DMS53 treated with DMSO at 0.1 percent for 48 hours (cell line): ENCODE results near the gene SLCO1A2.
A peak's percentile ranks its signal among the peaks of the same experiment; 100 is the strongest.
"Not testable (repeated sequence)": the region's sequence is repeated elsewhere in the genome, so short reads cannot be mapped to it uniquely, and the experiment has no call there.

ENCODE experiments used
- DNase-seq: peaks from one replicate; lab custom pipeline; 2025; ENCODE audit not compliant: unreplicated experiment; lab: John Stamatoyannopoulos, UW

The SLCO1A2 gene

GRCh38 chr12:21334771-21335325 is at the start of gene SLCO1A2:
SLCO1A2 (minus strand) TSS chr12:21334917; CDS start chr12:21334647, 270 bp downstream.
- DNase-seq: no peak

DNA sequence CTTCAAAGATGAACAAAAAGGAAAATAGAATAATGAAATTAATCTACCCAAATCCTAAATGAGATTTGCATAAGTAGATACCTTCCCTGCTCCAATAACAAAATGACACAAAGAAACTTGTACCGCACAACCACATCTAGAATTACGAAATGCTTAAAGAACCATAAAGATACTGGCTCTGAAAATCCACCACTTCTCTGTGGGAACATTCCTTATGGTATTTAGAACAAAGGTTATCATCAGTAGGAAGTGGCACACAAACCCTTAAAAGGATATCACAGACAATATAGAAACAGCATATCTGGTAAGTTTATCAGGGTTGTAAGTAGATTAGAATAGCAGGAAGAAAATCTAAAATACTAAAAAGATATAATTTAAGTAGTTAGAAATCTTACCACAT is 49.5 kb upstream of the SLCO1A2 start:
- no peak for DNase-seq

DNA sequence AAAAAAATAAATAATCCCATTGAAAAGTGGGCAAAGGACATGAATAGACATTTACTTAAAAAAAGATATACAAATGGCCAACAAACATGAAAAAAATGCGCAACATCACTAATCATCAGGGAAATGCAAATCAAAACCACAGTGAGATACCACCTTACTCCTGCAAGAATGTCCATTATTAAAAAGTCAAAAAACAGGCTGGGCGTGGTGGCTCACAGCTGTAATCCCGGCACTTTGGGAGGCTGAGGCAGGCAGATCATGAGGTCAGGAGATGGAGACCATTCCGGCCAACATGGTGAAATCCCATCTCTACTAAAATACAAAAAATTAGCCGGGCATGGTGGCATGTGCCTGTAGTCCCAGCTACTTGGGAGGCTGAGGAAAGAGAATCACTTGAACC is 46.6 kb upstream of the SLCO1A2 start:
- DNase-seq: not testable (repeated sequence)

DNA sequence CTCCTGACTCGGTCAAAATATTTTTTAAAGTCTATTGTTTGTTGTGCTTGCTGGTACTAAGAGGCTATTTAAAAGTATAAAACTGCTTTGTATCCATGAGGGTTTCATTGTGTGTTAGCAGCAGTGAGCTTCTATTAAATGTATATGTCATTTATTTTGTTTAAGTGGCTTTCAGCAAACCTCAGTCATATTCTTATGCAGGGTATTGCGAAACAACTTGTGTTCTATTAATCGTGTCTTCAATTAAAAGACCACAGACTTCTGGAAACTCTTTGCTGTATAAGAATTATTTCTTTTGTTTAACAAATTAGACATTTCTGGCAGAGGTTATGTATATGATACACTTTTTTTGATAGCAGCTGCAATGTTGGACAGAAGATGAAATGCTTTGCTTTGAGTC is 44.5 kb upstream of the SLCO1A2 start:
- DNase-seq: no peak

DNA sequence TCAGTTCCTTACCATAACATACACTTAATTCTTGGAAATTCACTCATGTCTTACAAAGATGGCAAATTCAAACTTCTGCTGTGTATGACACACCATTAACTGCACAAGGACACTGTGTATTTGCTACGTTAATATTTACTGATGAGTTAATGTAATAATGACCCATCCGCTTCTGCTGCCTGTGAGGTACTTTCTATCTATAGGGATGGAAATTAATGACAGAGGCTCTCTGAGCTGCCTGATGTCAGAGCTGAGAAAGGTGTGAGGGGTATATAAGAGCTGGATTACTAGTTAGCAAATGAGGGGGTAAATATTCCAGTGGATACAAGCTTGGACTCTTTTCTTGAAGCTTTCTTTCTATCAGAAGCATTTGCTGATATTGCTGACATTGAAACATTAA is 37.9 kb upstream of the SLCO1A2 start, which contains the start of gene IAPP:
Gene IAPP (plus strand): TSS at position 301 of the 400 bp plus-strand sequence. CDS start 450 bp downstream, outside the sequence.
- DNase-seq: no peak

DNA sequence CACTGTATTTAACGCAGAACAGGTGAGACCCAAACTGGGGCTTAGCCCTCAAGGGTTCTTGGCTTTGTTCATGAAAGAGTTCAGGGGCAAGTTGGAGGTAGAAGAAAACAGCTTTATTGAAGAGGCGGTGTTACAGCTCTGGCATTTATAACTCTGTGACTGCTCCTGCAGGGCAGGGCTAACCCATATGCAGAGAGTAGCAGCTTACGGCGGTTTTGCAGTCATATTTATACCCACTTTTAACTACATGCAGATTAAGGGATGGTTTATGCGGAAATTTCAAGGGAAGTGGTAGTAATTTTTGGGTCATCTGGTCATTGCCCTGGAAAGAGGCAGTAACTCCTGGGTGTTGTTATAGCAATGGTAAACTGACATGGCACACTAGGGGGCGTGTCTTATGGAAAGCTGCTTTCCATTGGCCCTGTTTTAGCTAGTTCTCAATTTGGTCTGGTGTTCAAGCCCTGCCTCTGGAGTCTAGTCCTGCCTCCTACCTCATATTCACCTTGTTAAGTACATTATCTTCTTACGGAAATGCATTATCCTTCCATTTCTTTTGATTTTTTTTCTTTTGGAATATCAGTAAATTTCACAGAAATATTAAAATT is 36.2 kb upstream of the SLCO1A2 start:
- no peak for DNase-seq

GRCh38 chr12:21369141-21369980 is 34.6 kb upstream of the SLCO1A2 start:
- no peak for DNase-seq

- DNase-seq: not testable (repeated sequence)
Observed at GRCh38 chr12:21360632-21361031, 25.9 kb upstream of the SLCO1A2 start.

DNA sequence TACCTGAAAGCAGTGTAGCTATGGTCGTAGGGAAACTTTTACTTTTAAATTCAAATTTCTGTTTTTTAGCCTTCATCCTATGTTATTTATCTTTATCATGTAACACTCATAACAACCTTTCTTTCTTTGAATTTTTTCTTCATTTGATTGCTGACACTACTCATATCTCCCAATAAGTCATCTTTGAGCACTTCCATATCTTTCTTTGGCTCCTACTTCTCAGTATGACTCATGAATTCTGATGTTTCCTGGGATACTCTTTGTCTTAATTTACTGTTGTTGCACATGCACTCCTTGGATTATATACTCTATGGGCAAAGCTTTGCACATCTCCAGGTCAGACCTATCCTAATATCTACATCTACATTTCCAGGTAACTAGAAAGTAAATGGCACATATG is 19.9 kb upstream of the SLCO1A2 start:
- DNase-seq: no peak

DNA sequence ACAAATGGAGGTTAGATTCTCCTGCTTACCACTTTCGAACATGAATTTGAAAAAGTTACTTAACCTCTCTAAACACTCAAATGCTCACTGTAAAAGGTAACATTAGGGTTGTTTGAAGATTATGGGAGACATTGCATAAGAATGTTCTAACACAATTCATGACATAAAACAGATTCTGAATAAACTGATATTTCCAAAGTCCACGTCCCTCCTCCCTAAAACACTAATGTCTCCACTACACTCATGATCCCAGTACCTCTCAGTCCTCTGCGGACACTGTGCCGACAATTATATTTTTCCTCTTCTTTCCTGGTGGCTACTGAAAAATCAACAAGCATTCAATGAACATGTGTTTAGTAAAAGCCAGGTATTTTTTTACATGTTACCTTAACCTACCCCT is 19.2 kb upstream of the SLCO1A2 start:
- no peak for DNase-seq

GRCh38 chr12:21353487-21353886 is 18.8 kb upstream of the SLCO1A2 start:
- DNase-seq: no peak

GRCh38 chr12:21350975-21351374 is 16.3 kb upstream of the SLCO1A2 start:
- peak; percentile 68 for DNase-seq

DNA sequence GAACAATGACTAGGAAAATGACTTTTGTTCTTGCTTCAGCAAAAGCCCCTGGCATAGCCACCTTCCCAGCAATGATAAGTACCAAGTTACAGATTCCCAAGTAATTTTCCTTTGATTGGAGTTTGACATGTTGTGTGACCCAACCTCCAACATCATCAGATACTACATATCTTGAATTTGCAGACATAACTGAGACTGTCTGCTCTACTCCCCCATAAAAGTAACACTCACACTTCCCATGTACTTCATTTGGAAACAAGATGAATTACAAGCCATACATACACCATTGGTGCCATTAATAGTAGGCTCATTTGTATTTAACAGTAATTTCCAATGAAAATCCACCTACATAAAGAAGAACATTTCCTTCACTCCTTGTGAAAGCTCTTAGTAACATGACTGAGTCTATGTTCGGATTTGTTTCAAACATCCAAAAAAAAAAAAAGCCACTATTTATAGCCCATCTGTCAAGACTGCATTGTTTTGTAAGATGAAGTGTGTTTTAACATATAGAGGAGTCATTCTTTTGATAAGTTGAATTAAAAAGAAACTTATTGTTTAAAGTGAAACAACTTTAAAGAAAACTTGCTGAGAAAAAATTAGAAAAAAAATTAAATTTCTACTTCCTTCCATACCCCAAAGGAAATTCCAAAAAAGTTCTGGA is 12.0 kb upstream of the SLCO1A2 start:
- no peak for DNase-seq

- no peak for DNase-seq
Observed at GRCh38 chr12:21343636-21344035, 8.9 kb upstream of the SLCO1A2 start.

- no peak for DNase-seq
Observed at GRCh38 chr12:21341769-21342168, 7.1 kb upstream of the SLCO1A2 start.

DNA sequence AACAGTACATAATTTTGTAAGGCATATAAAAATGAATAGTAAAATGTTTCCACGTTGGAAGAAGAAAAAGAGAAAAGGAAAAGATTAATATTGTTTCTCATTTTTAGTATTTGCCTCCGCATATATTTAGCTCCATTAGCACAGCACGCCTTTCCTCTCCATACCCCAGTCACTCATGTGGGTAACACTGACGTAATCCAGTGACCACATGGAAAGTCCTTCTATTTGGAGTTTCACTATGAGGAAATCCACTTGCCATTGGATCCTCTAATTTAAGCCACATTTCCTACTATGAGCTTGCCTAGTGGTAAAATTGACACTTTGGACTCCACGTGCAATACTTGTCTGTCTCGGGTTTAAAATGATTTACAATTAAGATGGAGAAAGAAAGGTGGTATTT is 5.7 kb upstream of the SLCO1A2 start:
- DNase-seq: no peak

- DNase-seq: no peak
Observed at GRCh38 chr12:21339921-21340320, 5.2 kb upstream of the SLCO1A2 start.

GRCh38 chr12:21337959-21338744 is 3.4 kb upstream of the SLCO1A2 start:
- no peak for DNase-seq

DNA sequence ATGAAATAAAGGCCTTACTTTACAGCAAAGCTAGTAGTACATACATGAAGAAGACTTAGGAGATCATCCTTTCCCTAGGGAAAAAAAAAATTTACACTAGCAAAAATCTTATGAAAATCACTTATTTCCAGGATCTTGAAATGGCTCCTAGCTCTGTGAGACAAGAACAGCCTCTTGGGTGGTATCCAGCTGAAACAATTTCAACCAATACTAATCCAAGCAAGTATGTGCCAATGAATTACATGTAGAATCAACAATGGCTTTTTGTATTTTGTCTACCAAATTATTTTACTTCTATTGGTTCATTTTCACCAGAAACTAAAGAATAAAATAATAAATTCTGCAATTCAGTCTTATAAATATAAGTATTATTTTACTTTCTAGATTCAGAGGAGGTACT is 2.7 kb upstream of the SLCO1A2 start:
- DNase-seq: no peak

DNA sequence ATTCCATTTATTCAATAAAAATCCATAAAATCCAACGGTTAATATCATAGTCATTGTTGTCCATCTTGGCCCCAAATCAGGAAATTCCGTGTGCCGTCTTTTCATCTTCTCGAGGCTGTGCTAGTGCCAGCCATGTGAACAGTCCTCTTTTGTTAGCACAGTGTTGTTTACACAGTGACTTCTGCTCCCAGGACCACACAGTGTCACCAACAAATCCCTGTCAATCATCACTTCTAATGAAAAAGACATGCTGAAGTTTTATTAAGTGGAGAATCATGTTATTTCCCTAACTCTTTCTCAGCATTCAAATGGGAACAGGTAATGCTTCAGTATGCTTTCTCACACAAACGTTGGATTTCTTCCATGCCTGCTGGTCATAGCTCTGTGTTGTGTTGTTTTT is 1.9 kb upstream of the SLCO1A2 start:
- DNase-seq: peak; percentile 96
